ENCODE data around the gene MTA3. TPM values are rescaled to one million over a fixed set of nuclear protein-coding genes. Genes with fewer than 3 reads are reported as not detected.

MTA3 gene
- total and polyA plus RNA-seq, 9 donors: 31.9 to 87.5 (median 61.0) TPM

GRCh38 chr2:42645551-42645950 is 77.1 kb downstream of the MTA3 start:
- Histone ChIP-seq H3K9me3 (no peaks in the 10 kb centered on the region), H3K27me3 (no peaks in the 10 kb centered on the region), H3K4me1 (ENCODE audit: insufficient read depth) (peaks cover 3% of the 10 kb centered on the region), H3K4me3 (no peak overlapping the region), H3K36me3 (no peaks in the 10 kb centered on the region), H3K27ac (no peak overlapping the region)
- WGBS, 3 donors: 95 to 97% (median 96%) methylated on average over 2 of the region's 2 CpGs
- TF ChIP-seq EP300 (IDR thresholded peaks at IDR 0.05) (no peak), CTCF (IDR thresholded peaks at IDR 0.05) (no peak), POLR2A (IDR thresholded peaks at IDR 0.05) (no peak)
- intact Hi-C loops (cut with DNase I): no loop called here
- DNase-seq: no peak

- no peak for DNase-seq
- H3K4me1 ChIP-seq (ENCODE audit: insufficient read depth): peaks cover under 1% of the 10 kb centered on the region
- intact Hi-C loops (cut with DNase I): no loop called here
- 91 to 94% (median 92%) methylated on average over 8 of the region's 8 CpGs for WGBS, 3 donors
- no peaks in the 10 kb centered on the region for H3K9me3 ChIP-seq
- no peak for TF ChIP-seq POLR2A (IDR thresholded peaks at IDR 0.05)
- no peak for TF ChIP-seq CTCF (IDR thresholded peaks at IDR 0.05)
- no peak for TF ChIP-seq EP300 (IDR thresholded peaks at IDR 0.05)
- H3K4me3 ChIP-seq: no peak overlapping the region
- no peaks in the 10 kb centered on the region for H3K27me3 ChIP-seq
- H3K36me3 ChIP-seq: no peaks in the 10 kb centered on the region
- no peak overlapping the region for H3K27ac ChIP-seq
Observed at GRCh38 chr2:42648796-42649195, 80.4 kb downstream of the MTA3 start.

GRCh38 chr2:42651057-42651456 is 82.6 kb downstream of the MTA3 start:
- intact Hi-C loops (cut with DNase I): no loop called here

GRCh38 chr2:42652086-42652485 is 83.7 kb downstream of the MTA3 start:
- DNase-seq: no peak
- Histone ChIP-seq H3K36me3 (no peaks in the 10 kb centered on the region), H3K27ac (no peak overlapping the region), H3K4me1 (ENCODE audit: insufficient read depth) (peaks cover 9% of the 10 kb centered on the region), H3K27me3 (no peaks in the 10 kb centered on the region), H3K4me3 (no peak overlapping the region), H3K9me3 (no peaks in the 10 kb centered on the region)
- no peak for TF ChIP-seq CTCF (IDR thresholded peaks at IDR 0.05)
- TF ChIP-seq EP300 (IDR thresholded peaks at IDR 0.05): no peak
- TF ChIP-seq POLR2A (IDR thresholded peaks at IDR 0.05): no peak
- WGBS, 3 donors: 90 to 94% (median 93%) methylated on average over 6 of the region's 6 CpGs
- intact Hi-C loops (cut with DNase I): no loop called here

More at GRCh38 chr2:42651057-42651456, 82.6 kb downstream of the MTA3 start:
- Histone ChIP-seq H3K36me3 (no peaks in the 10 kb centered on the region), H3K27ac (no peak overlapping the region), H3K27me3 (no peaks in the 10 kb centered on the region), H3K4me1 (ENCODE audit: insufficient read depth) (peaks cover 9% of the 10 kb centered on the region), H3K4me3 (no peak overlapping the region), H3K9me3 (no peaks in the 10 kb centered on the region)
- 80 to 90% (median 83%) methylated on average over 1 of the region's 1 CpG for WGBS, 3 donors
- DNase-seq: no peak
- TF ChIP-seq CTCF (IDR thresholded peaks at IDR 0.05) (no peak), POLR2A (IDR thresholded peaks at IDR 0.05) (no peak), EP300 (IDR thresholded peaks at IDR 0.05) (no peak)
